Large intestine (tissue), 3 donors: ENCODE data around the gene RAB11FIP4. TPM values are rescaled to one million over a fixed set of nuclear protein-coding genes. Genes with fewer than 3 reads are reported as not detected.

ENCODE experiments used
- DNase-seq, 2 donors: peaks; one replicate each; pipeline versions ENCODE4 v3.0.0 to v3.0.0-alpha.2; 2013
- H3K27ac ChIP-seq: one replicate; pipeline ENCODE4 v1.5.1; 2013; ENCODE audit warnings: low read length
- H3K27me3 ChIP-seq: 2 replicates; pipeline ENCODE4 v1.6.1; 2013; ENCODE audit warnings: low read length; ENCODE audit not compliant: control insufficient read depth, insufficient read depth
- H3K36me3 ChIP-seq: 2 replicates; pipeline ENCODE4 v1.6.1; 2013; ENCODE audit warnings: low read length; ENCODE audit not compliant: control insufficient read depth, insufficient read depth
- H3K4me1 ChIP-seq: one replicate; pipeline ENCODE4 v1.6.1; 2013; ENCODE audit warnings: low read length; ENCODE audit not compliant: control insufficient read depth, insufficient read depth
- H3K4me3 ChIP-seq: one replicate; pipeline ENCODE4 v1.5.1; 2013; ENCODE audit warnings: low read length
- H3K9me3 ChIP-seq: one replicate; pipeline ENCODE4 v1.6.1; 2013; ENCODE audit warnings: mild to moderate bottlenecking, low read depth, low read length, moderate library complexity; ENCODE audit not compliant: control insufficient read depth
- WGBS: methylation state at CpG from one replicate; pipeline ENCODE4 v1.1.5; 2013; ENCODE audit warnings: low lambda C conversion rate; ENCODE audit not compliant: insufficient coverage; 5-methylcytosine and 5-hydroxymethylcytosine counted together
- polyA plus RNA-seq: library from polyadenylated mRNA; unstranded; fragments of 120-200 nt; gene quantifications from one replicate; pipeline ENCODE4 v1.2.1, GENCODE V29; 2013

Gene RAB11FIP4
- polyA plus RNA-seq, 1 donor, result 18.8 TPM

DNA sequence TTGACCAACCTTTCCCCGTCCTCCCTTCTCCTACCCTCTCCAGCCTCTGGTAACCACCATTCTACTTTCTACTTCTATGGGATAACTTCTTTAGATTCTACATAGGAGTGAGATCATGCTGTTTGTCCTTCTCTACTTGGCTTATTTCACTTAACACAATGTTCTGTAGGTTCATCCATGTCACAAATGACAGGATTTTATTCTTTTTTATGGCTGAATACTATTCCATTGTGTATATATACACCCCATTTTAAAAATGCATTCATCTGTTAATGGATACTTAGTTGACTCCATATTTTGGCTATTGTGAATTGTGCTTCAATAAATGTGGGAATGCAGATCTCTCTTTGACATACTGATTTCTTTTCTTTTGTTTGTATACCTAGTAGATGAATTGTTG, 115.0 kb downstream of the RAB11FIP4 start:
- no peaks in the 10 kb centered on the region for H3K36me3 ChIP-seq
- H3K9me3 ChIP-seq, result no peaks in the 10 kb centered on the region
- no peak overlapping the region for H3K4me3 ChIP-seq
- H3K27ac ChIP-seq, result no peak overlapping the region
- H3K27me3 ChIP-seq, result no peaks in the 10 kb centered on the region
- no peak for DNase-seq
- H3K4me1 ChIP-seq, result peaks cover 4% of the 10 kb centered on the region
- 80% methylated on average over 1 of the region's 1 CpG for WGBS

DNA sequence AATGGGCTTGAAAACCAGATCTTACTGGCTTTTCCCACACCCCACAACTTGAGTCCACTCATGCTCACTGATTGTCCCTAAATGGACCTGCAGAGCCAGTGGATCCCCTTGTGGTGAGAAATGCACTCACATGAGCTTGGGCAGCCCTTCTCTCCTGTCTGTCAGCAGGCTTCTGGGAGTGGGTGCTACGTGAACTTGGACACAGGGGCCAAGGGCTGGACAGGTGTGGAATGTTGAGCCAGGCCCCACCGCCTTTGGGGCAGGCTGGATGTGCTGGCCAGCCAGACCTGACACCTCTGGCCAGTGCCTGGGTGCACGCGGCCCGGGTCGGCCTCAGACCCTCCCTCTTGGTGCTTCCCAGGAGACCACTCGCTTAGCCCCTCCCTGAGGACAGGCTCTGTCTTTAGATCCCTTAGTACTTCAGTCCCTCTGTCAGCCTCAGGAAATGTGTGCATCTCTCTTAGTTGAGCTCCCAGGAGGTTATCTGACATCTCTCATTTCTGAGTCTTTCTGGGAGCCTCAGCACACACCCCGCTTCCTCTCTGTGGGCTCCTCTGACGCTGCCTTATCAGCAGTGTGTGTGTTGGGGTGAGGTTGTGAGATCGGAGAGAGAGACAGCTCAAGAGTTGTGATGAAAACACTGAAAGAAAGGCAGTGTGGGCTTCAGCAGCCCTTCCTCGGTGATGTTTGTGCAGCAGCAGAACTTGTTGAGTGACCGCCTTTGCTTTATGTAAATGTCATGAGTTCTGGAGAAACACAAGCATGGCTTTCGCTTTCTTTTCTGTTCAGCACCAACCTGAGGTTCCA, 117.0 kb downstream of the RAB11FIP4 start:
- H3K4me3 ChIP-seq, result no peak overlapping the region
- no peaks in the 10 kb centered on the region for H3K9me3 ChIP-seq
- H3K4me1 ChIP-seq, result peaks cover 4% of the 10 kb centered on the region
- no peaks in the 10 kb centered on the region for H3K27me3 ChIP-seq
- H3K27ac ChIP-seq, result no peak overlapping the region
- 17% methylated on average over 2 of the region's 13 CpGs for WGBS
- H3K36me3 ChIP-seq, result peaks cover 3% of the 10 kb centered on the region
- DNase-seq, result peak in 1 of 2 donors; percentile 49

DNA sequence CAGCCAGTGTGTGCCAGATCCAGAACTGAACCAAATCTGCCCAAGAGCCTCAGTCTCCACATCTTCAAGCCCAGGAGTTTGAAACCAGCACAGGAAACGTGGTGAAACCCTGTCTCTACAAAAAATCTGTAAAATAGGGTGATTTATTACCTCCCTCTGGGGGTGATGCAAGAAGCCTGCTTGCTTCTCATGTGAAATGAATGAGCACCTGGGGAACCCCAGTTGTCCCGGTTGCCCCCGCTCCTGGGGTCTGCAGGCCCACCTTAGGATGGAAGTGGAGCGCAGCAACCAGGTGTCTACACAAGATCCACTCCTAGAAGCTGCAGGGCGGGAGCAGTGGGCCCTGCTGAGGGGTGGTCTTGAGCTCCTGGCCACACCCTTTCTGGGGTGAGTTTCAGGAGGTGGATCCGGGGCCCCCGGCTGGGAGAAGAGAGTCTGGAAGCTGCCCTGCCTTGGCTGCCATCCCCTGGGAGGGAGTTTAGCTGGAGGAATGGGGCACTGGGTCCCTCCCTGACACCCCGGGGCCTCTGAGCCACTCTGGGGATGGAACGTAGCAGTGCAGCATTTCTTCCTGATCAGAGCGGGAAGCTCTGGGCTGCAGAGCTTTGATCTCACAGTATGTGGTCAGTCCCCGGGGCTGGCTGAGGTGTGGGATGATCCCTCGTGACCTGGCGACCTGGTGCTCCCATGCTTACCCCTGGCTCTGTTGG, 117.8 kb downstream of the RAB11FIP4 start:
- H3K27ac ChIP-seq, result no peak overlapping the region
- DNase-seq, result no peak
- no peaks in the 10 kb centered on the region for H3K27me3 ChIP-seq
- H3K9me3 ChIP-seq, result no peaks in the 10 kb centered on the region
- peaks cover 4% of the 10 kb centered on the region for H3K4me1 ChIP-seq
- no peak overlapping the region for H3K4me3 ChIP-seq
- peaks cover 3% of the 10 kb centered on the region for H3K36me3 ChIP-seq
- WGBS, result no CpG with 5 or more reads among the region's 13 CpGs

DNA sequence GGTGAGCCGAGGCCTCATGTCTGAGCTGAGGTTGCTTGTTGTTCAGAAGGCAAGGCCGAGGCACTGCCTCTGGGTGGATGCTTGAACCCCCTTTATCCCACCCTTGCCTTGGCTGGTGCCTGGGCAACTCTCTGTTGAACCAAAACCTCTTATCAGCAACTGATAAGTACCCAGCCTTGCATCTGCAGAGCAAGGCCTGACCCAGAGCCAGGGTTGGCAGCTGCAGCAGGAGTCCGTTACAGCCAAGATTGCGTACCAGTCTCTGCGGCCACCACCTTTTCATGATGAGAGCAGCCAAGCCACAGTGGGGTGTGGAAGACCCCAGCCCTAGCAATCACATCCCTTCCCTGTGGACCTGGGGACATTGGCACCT, 118.3 kb downstream of the RAB11FIP4 start:
- no CpG with 5 or more reads among the region's 5 CpGs for whole genome bisulfite sequencing
- H3K27me3 ChIP-seq, result no peaks in the 10 kb centered on the region
- peaks cover 4% of the 10 kb centered on the region for H3K4me1 ChIP-seq
- no peak for DNase-seq
- no peak overlapping the region for H3K4me3 ChIP-seq
- H3K9me3 ChIP-seq, result no peaks in the 10 kb centered on the region
- H3K36me3 ChIP-seq, result peaks cover 3% of the 10 kb centered on the region
- H3K27ac ChIP-seq, result no peak overlapping the region

DNA sequence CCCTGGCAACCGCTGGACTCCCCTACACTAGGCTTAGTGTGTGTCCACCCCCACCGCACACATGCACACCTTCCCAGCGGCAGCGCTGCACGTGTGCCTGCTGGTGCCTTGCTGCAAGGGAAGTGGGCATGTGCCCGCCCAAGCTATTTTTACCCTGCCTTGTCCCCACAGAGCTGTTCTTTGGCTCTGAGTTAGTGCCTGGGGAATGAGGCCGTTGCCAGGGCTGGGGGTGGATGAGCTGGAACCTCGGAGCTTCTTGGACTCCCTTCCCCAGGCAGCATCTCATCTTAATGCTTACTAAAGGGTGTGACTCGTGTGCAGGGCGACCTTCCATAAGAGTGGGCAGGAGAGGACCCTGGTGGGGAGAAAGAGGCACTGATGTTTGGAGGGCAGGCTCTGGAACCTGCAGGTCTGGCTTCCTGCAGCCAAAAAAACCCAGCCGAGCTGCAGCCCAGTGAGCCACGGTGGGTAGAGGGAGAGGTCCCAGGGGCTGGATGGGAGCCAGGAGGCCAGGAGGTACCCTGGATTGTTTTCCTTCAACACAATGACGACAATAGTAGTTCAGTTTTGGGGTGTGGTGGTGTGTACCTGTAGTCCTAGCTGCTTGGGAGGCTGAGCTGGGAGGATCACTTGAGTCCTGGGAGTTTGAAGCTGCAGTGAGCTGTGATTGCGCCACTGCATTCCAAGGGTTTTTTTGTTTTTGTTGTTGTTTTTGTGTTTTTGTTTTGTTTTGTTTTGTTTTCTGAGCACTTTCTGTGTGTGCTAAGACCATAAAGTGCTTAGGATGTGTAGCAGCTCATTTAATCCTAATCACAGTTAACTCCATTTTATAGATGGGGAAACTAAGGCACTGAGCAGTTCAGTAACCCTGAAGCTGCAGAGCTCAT, 119.1 kb downstream of the RAB11FIP4 start:
- H3K27me3 ChIP-seq, result no peaks in the 10 kb centered on the region
- no peaks in the 10 kb centered on the region for H3K9me3 ChIP-seq
- H3K27ac ChIP-seq, result no peak overlapping the region
- DNase-seq, result no peak
- H3K36me3 ChIP-seq, result peaks cover 3% of the 10 kb centered on the region
- H3K4me1 ChIP-seq, result peaks cover 4% of the 10 kb centered on the region
- H3K4me3 ChIP-seq, result no peak overlapping the region
- WGBS, result no CpG with 5 or more reads among the region's 14 CpGs

- Histone ChIP-seq H3K4me3 (no peak overlapping the region), H3K27me3 (no peaks in the 10 kb centered on the region), H3K9me3 (no peaks in the 10 kb centered on the region), H3K27ac (no peak overlapping the region), H3K36me3 (peaks cover 3% of the 10 kb centered on the region), H3K4me1 (peaks cover 4% of the 10 kb centered on the region)
- no CpG with 5 or more reads among the region's 9 CpGs for WGBS
- no peak for DNase-seq
Observed at GRCh38 chr17:31511195-31511578, 119.7 kb downstream of the RAB11FIP4 start.

GRCh38 chr17:31511580-31511979, 120.1 kb downstream of the RAB11FIP4 start:
- Histone ChIP-seq H3K36me3 (peaks cover 3% of the 10 kb centered on the region), H3K9me3 (no peaks in the 10 kb centered on the region), H3K27ac (no peak overlapping the region), H3K4me3 (no peak overlapping the region), H3K4me1 (peaks cover 4% of the 10 kb centered on the region), H3K27me3 (no peaks in the 10 kb centered on the region)
- DNase-seq, result no peak
- no CpG with 5 or more reads among the region's 9 CpGs for WGBS

- no peak overlapping the region for H3K27ac ChIP-seq
- H3K4me3 ChIP-seq, result no peak overlapping the region
- H3K9me3 ChIP-seq, result no peaks in the 10 kb centered on the region
- no peaks in the 10 kb centered on the region for H3K27me3 ChIP-seq
- peaks cover 4% of the 10 kb centered on the region for H3K4me1 ChIP-seq
- no CpG with 5 or more reads among the region's 15 CpGs for WGBS
- peaks cover 3% of the 10 kb centered on the region for H3K36me3 ChIP-seq
- no peak for DNase-seq
Observed at GRCh38 chr17:31512104-31512740, 120.7 kb downstream of the RAB11FIP4 start.

DNA sequence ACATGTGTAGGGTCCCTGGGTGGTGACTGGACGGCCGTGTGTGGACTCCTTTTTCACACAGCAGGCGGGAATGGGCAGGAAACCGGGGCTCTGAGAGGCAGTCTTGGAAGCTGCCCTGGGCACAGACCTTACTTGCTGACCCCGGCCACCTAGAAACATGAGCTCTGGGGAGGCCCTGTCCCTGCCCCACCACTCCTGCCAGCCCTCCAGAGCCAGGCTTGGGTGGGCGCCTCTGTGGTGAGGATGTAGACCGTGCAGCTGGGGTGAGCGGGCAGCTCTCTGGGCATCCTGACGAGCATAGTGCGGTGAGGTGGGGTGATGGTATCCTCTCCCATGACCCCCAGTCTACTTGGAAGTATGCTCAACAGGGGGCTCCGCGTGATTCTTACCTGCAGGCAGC, 121.3 kb downstream of the RAB11FIP4 start:
- peaks cover 4% of the 10 kb centered on the region for H3K4me1 ChIP-seq
- WGBS, result no CpG with 5 or more reads among the region's 12 CpGs
- DNase-seq, result no peak
- H3K36me3 ChIP-seq, result peaks cover 3% of the 10 kb centered on the region
- H3K27ac ChIP-seq, result no peak overlapping the region
- H3K27me3 ChIP-seq, result no peaks in the 10 kb centered on the region
- H3K4me3 ChIP-seq, result no peak overlapping the region
- no peaks in the 10 kb centered on the region for H3K9me3 ChIP-seq
